ENCODE results near the gene SYCE3.

GRCh38 chr22:50567721-50568252 lies 5.1 kb upstream of the SYCE3 start:
- TF ChIP-seq, protein P1, sequence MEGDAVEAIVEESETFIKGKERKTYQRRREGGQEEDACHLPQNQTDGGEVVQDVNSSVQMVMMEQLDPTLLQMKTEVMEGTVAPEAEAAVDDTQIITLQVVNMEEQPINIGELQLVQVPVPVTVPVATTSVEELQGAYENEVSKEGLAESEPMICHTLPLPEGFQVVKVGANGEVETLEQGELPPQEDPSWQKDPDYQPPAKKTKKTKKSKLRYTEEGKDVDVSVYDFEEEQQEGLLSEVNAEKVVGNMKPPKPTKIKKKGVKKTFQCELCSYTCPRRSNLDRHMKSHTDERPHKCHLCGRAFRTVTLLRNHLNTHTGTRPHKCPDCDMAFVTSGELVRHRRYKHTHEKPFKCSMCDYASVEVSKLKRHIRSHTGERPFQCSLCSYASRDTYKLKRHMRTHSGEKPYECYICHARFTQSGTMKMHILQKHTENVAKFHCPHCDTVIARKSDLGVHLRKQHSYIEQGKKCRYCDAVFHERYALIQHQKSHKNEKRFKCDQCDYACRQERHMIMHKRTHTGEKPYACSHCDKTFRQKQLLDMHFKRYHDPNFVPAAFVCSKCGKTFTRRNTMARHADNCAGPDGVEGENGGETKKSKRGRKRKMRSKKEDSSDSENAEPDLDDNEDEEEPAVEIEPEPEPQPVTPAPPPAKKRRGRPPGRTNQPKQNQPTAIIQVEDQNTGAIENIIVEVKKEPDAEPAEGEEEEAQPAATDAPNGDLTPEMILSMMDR (conservative IDR thresholded peaks at IDR 0.05; ENCODE audit: low read depth, low read length): no peak
- TF ChIP-seq EZH2 (IDR thresholded peaks at IDR 0.05; ENCODE audit: borderline replicate concordance, low read depth, low read length, poor library complexity, severe bottlenecking): no peak
